ENCODE results near the gene CFAP65. TPM values are rescaled to one million over a fixed set of nuclear protein-coding genes. Genes with fewer than 3 reads are reported as not detected.

CFAP65 gene, protein sequence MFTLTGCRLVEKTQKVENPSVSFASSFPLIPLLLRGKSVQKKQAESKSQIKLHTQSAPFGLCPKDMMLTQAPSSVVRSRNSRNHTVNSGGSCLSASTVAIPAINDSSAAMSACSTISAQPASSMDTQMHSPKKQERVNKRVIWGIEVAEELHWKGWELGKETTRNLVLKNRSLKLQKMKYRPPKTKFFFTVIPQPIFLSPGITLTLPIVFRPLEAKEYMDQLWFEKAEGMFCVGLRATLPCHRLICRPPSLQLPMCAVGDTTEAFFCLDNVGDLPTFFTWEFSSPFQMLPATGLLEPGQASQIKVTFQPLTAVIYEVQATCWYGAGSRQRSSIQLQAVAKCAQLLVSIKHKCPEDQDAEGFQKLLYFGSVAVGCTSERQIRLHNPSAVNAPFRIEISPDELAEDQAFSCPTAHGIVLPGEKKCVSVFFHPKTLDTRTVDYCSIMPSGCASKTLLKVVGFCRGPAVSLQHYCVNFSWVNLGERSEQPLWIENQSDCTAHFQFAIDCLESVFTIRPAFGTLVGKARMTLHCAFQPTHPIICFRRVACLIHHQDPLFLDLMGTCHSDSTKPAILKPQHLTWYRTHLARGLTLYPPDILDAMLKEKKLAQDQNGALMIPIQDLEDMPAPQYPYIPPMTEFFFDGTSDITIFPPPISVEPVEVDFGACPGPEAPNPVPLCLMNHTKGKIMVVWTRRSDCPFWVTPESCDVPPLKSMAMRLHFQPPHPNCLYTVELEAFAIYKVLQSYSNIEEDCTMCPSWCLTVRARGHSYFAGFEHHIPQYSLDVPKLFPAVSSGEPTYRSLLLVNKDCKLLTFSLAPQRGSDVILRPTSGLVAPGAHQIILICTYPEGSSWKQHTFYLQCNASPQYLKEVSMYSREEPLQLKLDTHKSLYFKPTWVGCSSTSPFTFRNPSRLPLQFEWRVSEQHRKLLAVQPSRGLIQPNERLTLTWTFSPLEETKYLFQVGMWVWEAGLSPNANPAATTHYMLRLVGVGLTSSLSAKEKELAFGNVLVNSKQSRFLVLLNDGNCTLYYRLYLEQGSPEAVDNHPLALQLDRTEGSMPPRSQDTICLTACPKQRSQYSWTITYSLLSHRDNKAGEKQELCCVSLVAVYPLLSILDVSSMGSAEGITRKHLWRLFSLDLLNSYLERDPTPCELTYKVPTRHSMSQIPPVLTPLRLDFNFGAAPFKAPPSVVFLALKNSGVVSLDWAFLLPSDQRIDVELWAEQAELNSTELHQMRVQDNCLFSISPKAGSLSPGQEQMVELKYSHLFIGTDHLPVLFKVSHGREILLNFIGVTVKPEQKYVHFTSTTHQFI (N-terminal part only)
- total RNA-seq: not detected
- not detected for total RNA-seq (2013)

GRCh38 chr2:219041252-219041651 is at the start of gene CFAP65:
Gene CFAP65 (minus strand): TSS chr2:219041516. CDS start chr2:219039048, 2,468 bp downstream.
- TF ChIP-seq, protein P1, sequence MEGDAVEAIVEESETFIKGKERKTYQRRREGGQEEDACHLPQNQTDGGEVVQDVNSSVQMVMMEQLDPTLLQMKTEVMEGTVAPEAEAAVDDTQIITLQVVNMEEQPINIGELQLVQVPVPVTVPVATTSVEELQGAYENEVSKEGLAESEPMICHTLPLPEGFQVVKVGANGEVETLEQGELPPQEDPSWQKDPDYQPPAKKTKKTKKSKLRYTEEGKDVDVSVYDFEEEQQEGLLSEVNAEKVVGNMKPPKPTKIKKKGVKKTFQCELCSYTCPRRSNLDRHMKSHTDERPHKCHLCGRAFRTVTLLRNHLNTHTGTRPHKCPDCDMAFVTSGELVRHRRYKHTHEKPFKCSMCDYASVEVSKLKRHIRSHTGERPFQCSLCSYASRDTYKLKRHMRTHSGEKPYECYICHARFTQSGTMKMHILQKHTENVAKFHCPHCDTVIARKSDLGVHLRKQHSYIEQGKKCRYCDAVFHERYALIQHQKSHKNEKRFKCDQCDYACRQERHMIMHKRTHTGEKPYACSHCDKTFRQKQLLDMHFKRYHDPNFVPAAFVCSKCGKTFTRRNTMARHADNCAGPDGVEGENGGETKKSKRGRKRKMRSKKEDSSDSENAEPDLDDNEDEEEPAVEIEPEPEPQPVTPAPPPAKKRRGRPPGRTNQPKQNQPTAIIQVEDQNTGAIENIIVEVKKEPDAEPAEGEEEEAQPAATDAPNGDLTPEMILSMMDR (IDR thresholded peaks at IDR 0.05): no peak
- H3K4me1 Mint-ChIP-seq: peaks cover 8 to 12% of the 10 kb centered on the region in 2 donors
- H3K27me3 Mint-ChIP-seq (ENCODE audit: low read depth in 2 of 2): peaks cover 47 to 75% of the 10 kb centered on the region in 2 donors
- DNase-seq: peak in 1 of 2 donors; percentile 54
- WGBS (ENCODE audit: insufficient coverage): 2% methylated on average over 21 of the region's 21 CpGs
- no peak within 1 kb of the TSS for H3K27ac Mint-ChIP-seq
- no peaks in the 10 kb centered on the region for H3K9me3 Mint-ChIP-seq
- no peak within 1 kb of the TSS for H3K4me3 Mint-ChIP-seq
- H3K9me3 ChIP-seq (ENCODE audit: control insufficient read depth, insufficient read depth, low read length): no peaks in the 10 kb centered on the region
- ATAC-seq: no peak
- no peak within 1 kb of the TSS for H3K4me3 ChIP-seq (ENCODE audit: low read length)
- H3K4me1 ChIP-seq (ENCODE audit: control insufficient read depth, insufficient read depth, low read length): peaks cover 5% of the 10 kb centered on the region
- intact Hi-C loops (cut with micrococcal nuclease): no loop called here
- no peaks in the 10 kb centered on the region for H3K36me3 ChIP-seq (ENCODE audit: control insufficient read depth, insufficient read depth, low read length)
- no peaks in the 10 kb centered on the region for H3K36me3 Mint-ChIP-seq
- H3K27ac ChIP-seq (ENCODE audit: low read length): no peak within 1 kb of the TSS
- H3K27me3 ChIP-seq (ENCODE audit: control insufficient read depth, insufficient read depth, low read length): peaks cover 18% of the 10 kb centered on the region

DNA sequence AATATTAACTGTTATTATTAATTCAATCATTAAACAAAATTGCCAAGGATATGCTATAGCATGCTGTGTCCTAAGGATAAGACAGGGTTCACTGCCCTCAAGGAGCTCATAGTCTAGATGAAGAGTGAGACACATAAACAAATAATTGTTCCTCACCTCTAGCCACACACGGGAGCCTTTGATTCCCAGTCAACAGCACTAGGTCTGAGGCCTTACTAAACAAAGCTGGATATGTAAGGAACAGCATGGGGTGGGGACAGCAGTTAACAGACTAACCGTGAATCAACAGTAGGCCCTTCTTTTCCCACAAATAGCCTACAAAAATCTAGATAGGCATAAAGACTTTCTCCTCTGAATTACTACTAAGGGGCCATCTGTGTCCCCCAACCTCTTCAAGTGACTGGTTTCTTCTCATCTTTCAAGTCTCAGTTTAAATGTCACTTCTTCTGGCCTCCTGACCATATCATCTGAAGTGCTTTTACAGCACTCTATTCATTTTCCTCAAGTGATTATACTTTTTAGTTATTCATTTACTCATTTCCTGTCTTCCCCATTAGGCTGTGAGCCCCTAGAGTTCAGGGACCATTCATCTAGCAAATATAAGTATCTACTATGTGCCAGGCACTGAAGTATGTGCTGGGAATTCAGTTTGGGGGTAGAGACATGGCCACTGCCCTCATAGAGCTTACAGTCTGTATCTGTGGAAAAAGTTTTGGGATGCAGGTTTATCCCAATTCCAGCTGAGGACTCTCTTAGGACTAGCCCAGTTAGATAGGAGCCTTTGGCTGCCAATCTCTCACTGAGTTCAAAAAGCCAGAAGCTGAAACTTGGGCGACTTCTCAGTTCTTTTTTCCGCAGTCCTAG is 49.4 kb upstream of the CFAP65 start:
- no peak for DNase-seq
- no peaks in the 10 kb centered on the region for H3K27me3 Mint-ChIP-seq (ENCODE audit: low read depth in 2 of 2)
- no peaks in the 10 kb centered on the region for H3K4me1 ChIP-seq (ENCODE audit: control insufficient read depth, insufficient read depth, low read length)
- ATAC-seq: no peak
- no peaks in the 10 kb centered on the region for H3K9me3 ChIP-seq (ENCODE audit: control insufficient read depth, insufficient read depth, low read length)
- no peak overlapping the region for H3K4me3 Mint-ChIP-seq
- 88% methylated on average over 4 of the region's 4 CpGs for WGBS (ENCODE audit: insufficient coverage)
- no peaks in the 10 kb centered on the region for H3K27me3 ChIP-seq (ENCODE audit: control insufficient read depth, insufficient read depth, low read length)
- H3K9me3 Mint-ChIP-seq: no peaks in the 10 kb centered on the region
- H3K27ac ChIP-seq (ENCODE audit: low read length): no peak overlapping the region
- TF ChIP-seq, protein P1 (IDR thresholded peaks at IDR 0.05): no peak
- no peaks in the 10 kb centered on the region for H3K36me3 ChIP-seq (ENCODE audit: control insufficient read depth, insufficient read depth, low read length)
- intact Hi-C loops (cut with micrococcal nuclease): no loop called here
- no peak overlapping the region for H3K4me3 ChIP-seq (ENCODE audit: low read length)
- peaks cover 0 to 10% of the 10 kb centered on the region in 2 donors for H3K4me1 Mint-ChIP-seq
- no peaks in the 10 kb centered on the region for H3K36me3 Mint-ChIP-seq
- H3K27ac Mint-ChIP-seq: no peak overlapping the region

- Mint-ChIP-seq H3K4me3 (no peak overlapping the region), H3K27ac (no peak overlapping the region), H3K9me3 (no peaks in the 10 kb centered on the region), H3K27me3 (ENCODE audit: low read depth in 2 of 2) (no peaks in the 10 kb centered on the region), H3K36me3 (no peaks in the 10 kb centered on the region), H3K4me1 (peaks cover 12 to 23% of the 10 kb centered on the region in 2 donors)
- intact Hi-C loops (cut with micrococcal nuclease): no loop called here
- DNase-seq (no peak), ATAC-seq (no peak)
- TF ChIP-seq, protein P1 (IDR thresholded peaks at IDR 0.05): no peak
- WGBS (ENCODE audit: insufficient coverage): 96% methylated on average over 3 of the region's 4 CpGs
- Histone ChIP-seq H3K36me3 (ENCODE audit: control insufficient read depth, insufficient read depth, low read length) (no peaks in the 10 kb centered on the region), H3K27me3 (ENCODE audit: control insufficient read depth, insufficient read depth, low read length) (no peaks in the 10 kb centered on the region), H3K9me3 (ENCODE audit: control insufficient read depth, insufficient read depth, low read length) (no peaks in the 10 kb centered on the region), H3K4me3 (ENCODE audit: low read length) (no peak overlapping the region), H3K4me1 (ENCODE audit: control insufficient read depth, insufficient read depth, low read length) (no peaks in the 10 kb centered on the region), H3K27ac (ENCODE audit: low read length) (no peak overlapping the region)
Measured at GRCh38 chr2:219089330-219089729, 48.0 kb upstream of the CFAP65 start.
